ENCODE measurements around the gene AGBL4.

DNA sequence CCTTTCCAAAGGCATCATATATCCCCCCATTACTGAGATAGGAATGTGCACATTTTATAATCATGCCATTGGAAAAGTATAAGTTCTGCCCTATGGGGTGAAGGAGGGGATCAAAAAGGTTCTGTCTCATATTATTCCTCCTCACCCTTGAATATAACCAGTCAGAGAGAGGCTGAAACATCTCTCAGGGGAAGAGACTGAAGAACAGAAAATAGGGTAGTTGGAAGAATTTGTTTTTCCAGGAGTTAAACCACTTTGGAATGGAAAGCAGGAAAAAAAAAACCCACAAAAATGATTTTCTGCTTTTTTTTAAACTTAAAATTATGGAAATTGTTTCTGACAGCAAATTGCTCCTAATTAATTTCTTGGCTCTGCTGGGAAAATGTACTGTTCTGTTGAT is 1194.3 kb downstream of the AGBL4 start:
- TF ChIP-seq, protein P1, sequence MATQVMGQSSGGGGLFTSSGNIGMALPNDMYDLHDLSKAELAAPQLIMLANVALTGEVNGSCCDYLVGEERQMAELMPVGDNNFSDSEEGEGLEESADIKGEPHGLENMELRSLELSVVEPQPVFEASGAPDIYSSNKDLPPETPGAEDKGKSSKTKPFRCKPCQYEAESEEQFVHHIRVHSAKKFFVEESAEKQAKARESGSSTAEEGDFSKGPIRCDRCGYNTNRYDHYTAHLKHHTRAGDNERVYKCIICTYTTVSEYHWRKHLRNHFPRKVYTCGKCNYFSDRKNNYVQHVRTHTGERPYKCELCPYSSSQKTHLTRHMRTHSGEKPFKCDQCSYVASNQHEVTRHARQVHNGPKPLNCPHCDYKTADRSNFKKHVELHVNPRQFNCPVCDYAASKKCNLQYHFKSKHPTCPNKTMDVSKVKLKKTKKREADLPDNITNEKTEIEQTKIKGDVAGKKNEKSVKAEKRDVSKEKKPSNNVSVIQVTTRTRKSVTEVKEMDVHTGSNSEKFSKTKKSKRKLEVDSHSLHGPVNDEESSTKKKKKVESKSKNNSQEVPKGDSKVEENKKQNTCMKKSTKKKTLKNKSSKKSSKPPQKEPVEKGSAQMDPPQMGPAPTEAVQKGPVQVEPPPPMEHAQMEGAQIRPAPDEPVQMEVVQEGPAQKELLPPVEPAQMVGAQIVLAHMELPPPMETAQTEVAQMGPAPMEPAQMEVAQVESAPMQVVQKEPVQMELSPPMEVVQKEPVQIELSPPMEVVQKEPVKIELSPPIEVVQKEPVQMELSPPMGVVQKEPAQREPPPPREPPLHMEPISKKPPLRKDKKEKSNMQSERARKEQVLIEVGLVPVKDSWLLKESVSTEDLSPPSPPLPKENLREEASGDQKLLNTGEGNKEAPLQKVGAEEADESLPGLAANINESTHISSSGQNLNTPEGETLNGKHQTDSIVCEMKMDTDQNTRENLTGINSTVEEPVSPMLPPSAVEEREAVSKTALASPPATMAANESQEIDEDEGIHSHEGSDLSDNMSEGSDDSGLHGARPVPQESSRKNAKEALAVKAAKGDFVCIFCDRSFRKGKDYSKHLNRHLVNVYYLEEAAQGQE (IDR thresholded peaks at IDR 0.05; ENCODE audit: insufficient read depth in 1 of 2, low read depth in 2 of 2, low read length in 2 of 2): no peak
- TF ChIP-seq TAF1 (IDR thresholded peaks at IDR 0.05; ENCODE audit: borderline replicate concordance, insufficient read depth, low read length) (no peak), POLR2AphosphoS5 (IDR thresholded peaks at IDR 0.05; ENCODE audit: low read depth, low read length) (no peak), SIN3A (IDR thresholded peaks at IDR 0.05; ENCODE audit: borderline replicate concordance, insufficient read depth, low read length) (no peak)
